ENCODE results near the gene ATP8B4.

Gene ATP8B4

GRCh38 chr15:50017522-50017921 is 101.5 kb downstream of the ATP8B4 start:
- Histone ChIP-seq H3K36me3 (ENCODE audit: insufficient read depth, low read length) (no peaks in the 10 kb centered on the region), H3K4me2 (ENCODE audit: insufficient read depth, low read length) (no peak overlapping the region), H3K79me2 (ENCODE audit: insufficient read depth, low read length) (no peaks in the 10 kb centered on the region), H3K9ac (ENCODE audit: low read depth, low read length) (no peak overlapping the region), H3K4me1 (ENCODE audit: insufficient read depth, low read length) (no peaks in the 10 kb centered on the region), H4K20me1 (ENCODE audit: insufficient read depth, low read length) (no peaks in the 10 kb centered on the region), H2AFZ (ENCODE audit: low read depth, low read length) (no peak overlapping the region), H3K27me3 (ENCODE audit: insufficient read depth, low read length, poor library complexity) (peaks cover 3% of the 10 kb centered on the region), H3K4me3 (ENCODE audit: low read depth in 1 of 2, low read length in 2 of 2) (no peak overlapping the region), H3K27ac (ENCODE audit: low read length) (no peak overlapping the region), H3K9me3 (ENCODE audit: insufficient read depth, low read length, severe bottlenecking) (no peaks in the 10 kb centered on the region)
- DNase-seq (no peak), ATAC-seq (ENCODE audit: insufficient read depth, low read depth) (no peak)
- TF ChIP-seq EZH2 (IDR thresholded peaks at IDR 0.05; ENCODE audit: borderline replicate concordance, low read depth, low read length, severe bottlenecking) (no peak), CTCF (IDR thresholded peaks at IDR 0.05; ENCODE audit: borderline replicate concordance, extremely low read depth, low read length, poor library complexity, severe bottlenecking) (no peak)

GRCh38 chr15:50016951-50017350 is 102.1 kb downstream of the ATP8B4 start:
- no peaks in the 10 kb centered on the region for H3K9me3 ChIP-seq (ENCODE audit: insufficient read depth, low read length, severe bottlenecking)
- no peak for DNase-seq
- peaks cover 3% of the 10 kb centered on the region for H3K27me3 ChIP-seq (ENCODE audit: insufficient read depth, low read length, poor library complexity)
- no peaks in the 10 kb centered on the region for H3K4me1 ChIP-seq (ENCODE audit: insufficient read depth, low read length)
- no peaks in the 10 kb centered on the region for H3K79me2 ChIP-seq (ENCODE audit: insufficient read depth, low read length)
- H3K4me2 ChIP-seq (ENCODE audit: insufficient read depth, low read length) = no peak overlapping the region
- no peak overlapping the region for H3K27ac ChIP-seq (ENCODE audit: low read length)
- H3K4me3 ChIP-seq (ENCODE audit: low read depth in 1 of 2, low read length in 2 of 2) = no peak overlapping the region
- no peaks in the 10 kb centered on the region for H4K20me1 ChIP-seq (ENCODE audit: insufficient read depth, low read length)
- H2AFZ ChIP-seq (ENCODE audit: low read depth, low read length) = no peak overlapping the region
- TF ChIP-seq EZH2 (IDR thresholded peaks at IDR 0.05; ENCODE audit: borderline replicate concordance, low read depth, low read length, severe bottlenecking) = no peak
- no peak for TF ChIP-seq CTCF (IDR thresholded peaks at IDR 0.05; ENCODE audit: borderline replicate concordance, extremely low read depth, low read length, poor library complexity, severe bottlenecking)
- no peak for ATAC-seq (ENCODE audit: insufficient read depth, low read depth)
- H3K36me3 ChIP-seq (ENCODE audit: insufficient read depth, low read length) = no peaks in the 10 kb centered on the region
- no peak overlapping the region for H3K9ac ChIP-seq (ENCODE audit: low read depth, low read length)

- no peak overlapping the region for H3K27ac ChIP-seq (ENCODE audit: low read length)
- H2AFZ ChIP-seq (ENCODE audit: low read depth, low read length) = no peak overlapping the region
- DNase-seq = no peak
- H3K27me3 ChIP-seq (ENCODE audit: insufficient read depth, low read length, poor library complexity) = peaks cover 3% of the 10 kb centered on the region
- no peaks in the 10 kb centered on the region for H3K79me2 ChIP-seq (ENCODE audit: insufficient read depth, low read length)
- no peaks in the 10 kb centered on the region for H3K9me3 ChIP-seq (ENCODE audit: insufficient read depth, low read length, severe bottlenecking)
- H3K9ac ChIP-seq (ENCODE audit: low read depth, low read length) = no peak overlapping the region
- ATAC-seq (ENCODE audit: insufficient read depth, low read depth) = no peak
- H3K36me3 ChIP-seq (ENCODE audit: insufficient read depth, low read length) = no peaks in the 10 kb centered on the region
- TF ChIP-seq CTCF (IDR thresholded peaks at IDR 0.05; ENCODE audit: borderline replicate concordance, extremely low read depth, low read length, poor library complexity, severe bottlenecking) = no peak
- TF ChIP-seq EZH2 (IDR thresholded peaks at IDR 0.05; ENCODE audit: borderline replicate concordance, low read depth, low read length, severe bottlenecking) = no peak
- no peak overlapping the region for H3K4me3 ChIP-seq (ENCODE audit: low read depth in 1 of 2, low read length in 2 of 2)
- no peak overlapping the region for H3K4me2 ChIP-seq (ENCODE audit: insufficient read depth, low read length)
- no peaks in the 10 kb centered on the region for H3K4me1 ChIP-seq (ENCODE audit: insufficient read depth, low read length)
- H4K20me1 ChIP-seq (ENCODE audit: insufficient read depth, low read length) = no peaks in the 10 kb centered on the region
These were observed 106.2 kb downstream of the ATP8B4 start for GRCh38 chr15:50012790-50013189.

GRCh38 chr15:50009634-50010033 is 109.4 kb downstream of the ATP8B4 start:
- no peaks in the 10 kb centered on the region for H3K9me3 ChIP-seq (ENCODE audit: insufficient read depth, low read length, severe bottlenecking)
- H3K9ac ChIP-seq (ENCODE audit: low read depth, low read length) = no peak overlapping the region
- H3K4me3 ChIP-seq (ENCODE audit: low read depth in 1 of 2, low read length in 2 of 2) = no peak overlapping the region
- no peak for DNase-seq
- no peaks in the 10 kb centered on the region for H3K79me2 ChIP-seq (ENCODE audit: insufficient read depth, low read length)
- H3K27me3 ChIP-seq (ENCODE audit: insufficient read depth, low read length, poor library complexity) = peaks cover 3% of the 10 kb centered on the region
- TF ChIP-seq CTCF (IDR thresholded peaks at IDR 0.05; ENCODE audit: borderline replicate concordance, extremely low read depth, low read length, poor library complexity, severe bottlenecking) (no peak), EZH2 (IDR thresholded peaks at IDR 0.05; ENCODE audit: borderline replicate concordance, low read depth, low read length, severe bottlenecking) (no peak)
- H3K4me2 ChIP-seq (ENCODE audit: insufficient read depth, low read length) = no peak overlapping the region
- no peaks in the 10 kb centered on the region for H4K20me1 ChIP-seq (ENCODE audit: insufficient read depth, low read length)
- H3K36me3 ChIP-seq (ENCODE audit: insufficient read depth, low read length) = no peaks in the 10 kb centered on the region
- no peak for ATAC-seq (ENCODE audit: insufficient read depth, low read depth)
- H3K27ac ChIP-seq (ENCODE audit: low read length) = no peak overlapping the region
- no peaks in the 10 kb centered on the region for H3K4me1 ChIP-seq (ENCODE audit: insufficient read depth, low read length)
- H2AFZ ChIP-seq (ENCODE audit: low read depth, low read length) = no peak overlapping the region

Data from DND-41 (cell line).